Measurements from ENCODE around the gene LRP1-AS. TPM values are rescaled to one million over a fixed set of nuclear protein-coding genes. Genes with fewer than 3 reads are reported as not detected.

Gene LRP1-AS
- total and polyA plus RNA-seq, 3 experiments from 2014 or later, result not detected

DNA sequence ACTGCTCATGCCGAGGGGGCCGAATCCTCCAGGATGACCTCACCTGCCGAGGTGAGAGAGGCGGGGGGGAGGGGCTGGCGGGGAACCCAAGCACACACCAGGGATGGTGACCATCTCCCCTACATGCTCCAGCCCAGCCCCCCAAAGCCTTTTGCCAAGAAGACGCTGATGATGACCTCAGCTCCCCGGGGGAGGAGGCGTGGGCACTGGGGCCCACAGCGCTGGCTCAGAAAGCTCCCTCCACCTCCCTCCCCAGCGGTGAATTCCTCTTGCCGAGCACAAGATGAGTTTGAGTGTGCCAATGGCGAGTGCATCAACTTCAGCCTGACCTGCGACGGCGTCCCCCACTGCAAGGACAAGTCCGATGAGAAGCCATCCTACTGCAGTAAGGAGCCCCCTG lies 45.5 kb upstream of the LRP1-AS start:
- Histone ChIP-seq H3K27ac (ENCODE audit: low read depth, low read length) (no peak overlapping the region), H3K27me3 (ENCODE audit: insufficient read depth, low read length, poor library complexity, severe bottlenecking) (no peaks in the 10 kb centered on the region), H3K36me3 (ENCODE audit: insufficient read depth, low read length) (no peaks in the 10 kb centered on the region), H3K9me3 (ENCODE audit: low read length) (no peaks in the 10 kb centered on the region), H3K4me3 (ENCODE audit: low read length) (no peak overlapping the region), H3K4me1 (ENCODE audit: insufficient read depth, low read length) (no peaks in the 10 kb centered on the region)
- Mint-ChIP-seq H3K27me3 (no peaks in the 10 kb centered on the region), H3K27ac (no peak overlapping the region), H3K4me3 (no peak overlapping the region), H3K36me3 (peaks cover 0 to 5% (median 0%) of the 10 kb centered on the region in 3 donors), H3K4me1 (no peaks in the 10 kb centered on the region), H3K9me3 (no peaks in the 10 kb centered on the region)
- ChIA-PET CTCF (no interaction called here), POLR2A (no interaction called here)
- DNase-seq, result no peak

DNA sequence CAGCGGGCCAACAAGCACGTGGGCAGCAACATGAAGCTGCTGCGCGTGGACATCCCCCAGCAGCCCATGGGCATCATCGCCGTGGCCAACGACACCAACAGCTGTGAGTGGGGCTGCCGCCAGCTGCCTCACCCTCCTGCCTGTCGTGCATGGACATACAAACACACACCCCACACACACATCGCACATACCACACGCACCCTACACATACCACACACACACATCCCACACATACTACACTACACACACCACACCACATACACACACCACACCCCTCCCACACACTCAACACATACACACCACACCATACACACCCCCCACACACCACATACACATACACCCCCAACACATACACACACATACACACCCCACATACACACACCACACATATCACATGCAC lies 44.0 kb upstream of the LRP1-AS start:
- DNase-seq, result no peak
- Mint-ChIP-seq H3K4me3 (no peak overlapping the region), H3K27me3 (no peaks in the 10 kb centered on the region), H3K4me1 (no peaks in the 10 kb centered on the region), H3K36me3 (peaks cover 0 to 3% (median 0%) of the 10 kb centered on the region in 3 donors), H3K27ac (no peak overlapping the region), H3K9me3 (no peaks in the 10 kb centered on the region)
- Histone ChIP-seq H3K27me3 (ENCODE audit: insufficient read depth, low read length, poor library complexity, severe bottlenecking) (no peaks in the 10 kb centered on the region), H3K9me3 (ENCODE audit: low read length) (no peaks in the 10 kb centered on the region), H3K36me3 (ENCODE audit: insufficient read depth, low read length) (no peaks in the 10 kb centered on the region), H3K4me3 (ENCODE audit: low read length) (no peak overlapping the region), H3K27ac (ENCODE audit: low read depth, low read length) (no peak overlapping the region), H3K4me1 (ENCODE audit: insufficient read depth, low read length) (no peaks in the 10 kb centered on the region)
- ChIA-PET CTCF (no interaction called here), POLR2A (no interaction called here)

DNA sequence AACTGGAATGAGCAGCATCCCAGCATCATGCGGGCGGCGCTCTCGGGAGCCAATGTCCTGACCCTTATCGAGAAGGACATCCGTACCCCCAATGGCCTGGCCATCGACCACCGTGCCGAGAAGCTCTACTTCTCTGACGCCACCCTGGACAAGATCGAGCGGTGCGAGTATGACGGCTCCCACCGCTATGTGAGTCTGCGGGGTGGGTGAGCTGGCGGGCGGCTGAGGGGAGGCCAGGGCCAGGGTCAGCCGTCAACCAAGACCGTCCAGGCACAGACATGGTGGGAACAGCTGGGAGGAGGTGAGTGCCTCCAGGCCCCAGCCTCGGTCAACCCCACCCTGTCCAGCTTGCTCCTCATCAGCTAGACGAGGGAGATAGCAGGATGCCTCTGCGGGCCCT lies 43.4 kb upstream of the LRP1-AS start:
- CTCF ChIA-PET, result no interaction called here
- H3K27ac ChIP-seq (ENCODE audit: low read depth, low read length), result no peak overlapping the region
- H3K4me3 Mint-ChIP-seq, result no peak overlapping the region

DNA sequence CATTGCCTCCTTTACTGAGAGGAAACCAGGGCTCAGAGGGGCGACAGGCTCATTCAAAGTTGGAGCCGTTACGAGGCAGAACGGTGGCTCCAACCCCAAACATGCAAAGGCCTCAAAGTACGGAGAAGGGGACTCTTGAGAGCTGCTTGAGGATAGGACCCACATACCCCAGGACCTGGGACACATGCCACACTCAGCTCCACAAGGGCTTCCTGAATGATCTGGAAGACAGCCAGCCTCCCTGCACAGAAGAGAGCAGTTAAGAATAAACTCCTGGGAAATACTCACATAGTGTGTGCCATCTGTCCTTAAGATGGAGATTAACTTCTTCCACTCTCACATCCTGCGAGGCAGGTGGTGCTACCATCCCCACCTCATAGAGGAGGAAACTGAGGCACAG lies 42.6 kb upstream of the LRP1-AS start:
- Histone ChIP-seq H3K4me1 (ENCODE audit: insufficient read depth, low read length) (no peaks in the 10 kb centered on the region), H3K27ac (ENCODE audit: low read depth, low read length) (no peak overlapping the region), H3K36me3 (ENCODE audit: insufficient read depth, low read length) (no peaks in the 10 kb centered on the region), H3K27me3 (ENCODE audit: insufficient read depth, low read length, poor library complexity, severe bottlenecking) (no peaks in the 10 kb centered on the region), H3K4me3 (ENCODE audit: low read length) (no peak overlapping the region), H3K9me3 (ENCODE audit: low read length) (no peaks in the 10 kb centered on the region)
- no peak for DNase-seq
- Mint-ChIP-seq H3K27me3 (no peaks in the 10 kb centered on the region), H3K4me3 (no peak overlapping the region), H3K4me1 (no peaks in the 10 kb centered on the region), H3K27ac (peak overlapping the region in 1 of 8 donors; percentile 74), H3K36me3 (no peaks in the 10 kb centered on the region), H3K9me3 (no peaks in the 10 kb centered on the region)
- CTCF ChIA-PET, result interaction anchor here (0.9 to 12.8 kb wide), 2 partner anchors 50 to 64 kb away, joined by 3 to 173 read pairs; partner anchors contain the start of gene LRP1
- POLR2A ChIA-PET, result no interaction called here

More for the DNA sequence above, 43.4 kb upstream of the LRP1-AS start:
- H3K36me3 ChIP-seq (ENCODE audit: insufficient read depth, low read length), result no peaks in the 10 kb centered on the region
- no peaks in the 10 kb centered on the region for H3K9me3 Mint-ChIP-seq
- H3K36me3 Mint-ChIP-seq, result no peaks in the 10 kb centered on the region
- no peaks in the 10 kb centered on the region for H3K27me3 Mint-ChIP-seq
- no peak overlapping the region for H3K27ac Mint-ChIP-seq
- H3K4me1 Mint-ChIP-seq, result no peaks in the 10 kb centered on the region
- no peaks in the 10 kb centered on the region for H3K4me1 ChIP-seq (ENCODE audit: insufficient read depth, low read length)
- no peaks in the 10 kb centered on the region for H3K9me3 ChIP-seq (ENCODE audit: low read length)
- POLR2A ChIA-PET, result no interaction called here
- no peak for DNase-seq
- H3K27me3 ChIP-seq (ENCODE audit: insufficient read depth, low read length, poor library complexity, severe bottlenecking), result no peaks in the 10 kb centered on the region
- H3K4me3 ChIP-seq (ENCODE audit: low read length), result no peak overlapping the region

DNA sequence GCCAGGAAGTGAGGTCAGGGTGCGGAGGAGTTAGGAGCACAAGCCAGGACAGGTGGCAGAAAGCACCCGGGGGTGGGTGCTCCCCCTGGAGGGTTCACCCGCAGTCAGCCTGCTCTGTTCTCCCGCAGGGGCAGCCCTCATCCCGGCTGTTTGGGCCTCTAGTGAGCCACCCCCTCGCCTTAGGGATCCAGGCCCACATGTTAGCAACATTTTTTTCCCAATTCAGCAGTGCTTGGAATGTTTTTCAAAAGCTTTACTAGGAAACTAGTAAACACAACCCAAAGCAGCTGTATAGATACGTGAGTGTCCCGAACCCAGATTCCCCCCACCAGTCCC lies 40.6 kb upstream of the LRP1-AS start:
- no peak overlapping the region for H3K27ac ChIP-seq (ENCODE audit: low read depth, low read length)
- H3K36me3 ChIP-seq (ENCODE audit: insufficient read depth, low read length), result no peaks in the 10 kb centered on the region
- no peaks in the 10 kb centered on the region for H3K36me3 Mint-ChIP-seq
- H3K27ac Mint-ChIP-seq, result no peak overlapping the region
- H3K27me3 Mint-ChIP-seq, result peaks cover 0 to 2% of the 10 kb centered on the region in 2 donors
- CTCF ChIA-PET, result interaction anchor here (0.9 to 12.8 kb wide), 4 partner anchors 55 to 119 kb away, joined by 3 to 173 read pairs (median 5); partner anchors contain the start of gene LRP1
- H3K4me1 ChIP-seq (ENCODE audit: insufficient read depth, low read length), result no peaks in the 10 kb centered on the region
- no peaks in the 10 kb centered on the region for H3K9me3 ChIP-seq (ENCODE audit: low read length)
- H3K4me3 ChIP-seq (ENCODE audit: low read length), result no peak overlapping the region
- no peaks in the 10 kb centered on the region for H3K27me3 ChIP-seq (ENCODE audit: insufficient read depth, low read length, poor library complexity, severe bottlenecking)
- H3K4me1 Mint-ChIP-seq, result no peaks in the 10 kb centered on the region
- no peak overlapping the region for H3K4me3 Mint-ChIP-seq
- H3K9me3 Mint-ChIP-seq, result no peaks in the 10 kb centered on the region
- DNase-seq, result no peak
- POLR2A ChIA-PET, result no interaction called here

DNA sequence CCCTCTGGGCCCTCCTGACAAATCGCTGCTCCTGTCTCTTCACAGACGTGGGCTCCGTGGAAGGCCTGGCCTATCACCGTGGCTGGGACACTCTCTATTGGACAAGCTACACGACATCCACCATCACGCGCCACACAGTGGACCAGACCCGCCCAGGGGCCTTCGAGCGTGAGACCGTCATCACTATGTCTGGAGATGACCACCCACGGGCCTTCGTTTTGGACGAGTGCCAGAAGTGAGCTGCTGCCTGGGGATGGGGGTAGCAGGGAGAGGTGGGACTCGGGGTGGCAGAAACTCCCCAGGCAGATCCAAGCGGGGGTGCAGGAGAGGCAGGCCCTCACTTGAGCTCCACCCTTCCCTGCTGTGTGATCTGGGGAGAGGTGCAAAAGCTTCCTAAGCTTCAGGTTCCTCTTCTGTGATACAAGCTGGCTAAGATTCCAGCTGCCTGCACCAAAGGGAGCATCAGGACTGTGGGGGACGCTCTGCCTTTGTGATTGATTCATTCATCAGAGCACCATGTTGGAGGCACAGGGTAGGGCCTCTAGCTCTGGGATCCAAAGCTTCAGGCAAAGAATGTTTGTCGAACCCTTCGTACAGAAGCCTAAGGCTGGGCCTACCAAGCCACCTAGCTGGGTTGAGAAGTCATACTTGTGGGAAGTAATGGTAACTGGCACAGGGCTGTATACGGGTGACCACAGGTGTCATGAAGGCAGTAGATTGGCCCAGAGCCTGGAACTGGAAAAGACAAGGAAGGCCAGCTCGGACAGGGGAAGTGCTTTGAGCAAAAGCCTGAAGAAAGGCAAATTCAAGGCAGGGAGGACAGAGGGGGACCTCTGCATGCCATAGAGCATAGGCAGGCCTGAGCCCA lies 40.0 kb upstream of the LRP1-AS start:
- CTCF ChIA-PET, result interaction anchor here (0.8 to 12.8 kb wide), 5 partner anchors 14 to 118 kb away, joined by 3 to 173 read pairs (median 5); partner anchors contain the start of gene LRP1
- H3K36me3 Mint-ChIP-seq, result no peaks in the 10 kb centered on the region
- H3K9me3 Mint-ChIP-seq, result no peaks in the 10 kb centered on the region
- H3K27ac Mint-ChIP-seq, result peak overlapping the region in 1 of 8 donors; percentile 19
- H3K4me1 ChIP-seq (ENCODE audit: insufficient read depth, low read length), result no peaks in the 10 kb centered on the region
- no peaks in the 10 kb centered on the region for H3K4me1 Mint-ChIP-seq
- POLR2A ChIA-PET, result interaction anchor here (0.6 kb wide), 1 partner anchor 614 kb away, joined by 9 read pairs; no protein-coding TSS in a partner anchor
- H3K27me3 Mint-ChIP-seq, result peaks cover 0 to 2% of the 10 kb centered on the region in 2 donors
- H3K27me3 ChIP-seq (ENCODE audit: insufficient read depth, low read length, poor library complexity, severe bottlenecking), result no peaks in the 10 kb centered on the region
- DNase-seq, result no peak
- no peaks in the 10 kb centered on the region for H3K9me3 ChIP-seq (ENCODE audit: low read length)
- H3K27ac ChIP-seq (ENCODE audit: low read depth, low read length), result no peak overlapping the region
- H3K4me3 Mint-ChIP-seq, result no peak overlapping the region
- H3K4me3 ChIP-seq (ENCODE audit: low read length), result no peak overlapping the region
- no peaks in the 10 kb centered on the region for H3K36me3 ChIP-seq (ENCODE audit: insufficient read depth, low read length)

DNA sequence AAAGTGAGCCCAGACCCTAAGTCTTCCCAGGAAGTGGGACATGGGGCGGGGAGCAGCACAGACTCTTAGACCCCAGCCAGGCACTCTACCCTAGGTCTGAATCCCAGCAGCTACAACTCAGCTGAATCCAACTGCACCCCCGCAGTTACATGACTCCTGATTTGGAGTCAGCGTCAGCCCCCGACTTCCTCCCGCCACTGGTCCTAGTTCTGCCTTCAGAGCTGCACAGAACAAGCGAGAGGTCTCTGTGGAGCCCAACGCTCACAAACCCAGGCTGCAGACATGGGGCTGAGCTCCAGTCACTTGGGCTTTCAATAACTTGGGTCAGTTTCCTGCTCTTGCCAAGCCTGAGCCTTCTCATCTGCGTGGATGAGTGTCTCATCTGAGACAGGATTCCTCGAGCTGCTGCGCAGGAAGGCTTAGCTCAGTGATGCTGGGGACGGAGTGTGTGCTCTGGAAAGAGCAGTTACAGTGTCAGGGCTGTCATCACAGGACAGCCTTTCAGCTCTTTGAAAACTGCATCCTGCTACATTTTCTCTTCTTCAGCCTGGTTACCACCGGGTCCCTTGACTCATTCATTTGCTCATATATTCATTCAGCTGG lies 38.6 kb upstream of the LRP1-AS start:
- no peak for DNase-seq
- H3K9me3 ChIP-seq (ENCODE audit: low read length), result no peaks in the 10 kb centered on the region
- no peaks in the 10 kb centered on the region for H3K36me3 ChIP-seq (ENCODE audit: insufficient read depth, low read length)
- ChIA-PET POLR2A (no interaction called here), CTCF (interaction anchor here (1.1 to 12.8 kb wide), 5 partner anchors 28 to 117 kb away, joined by 4 to 173 read pairs (median 5); partner anchors contain the start of gene LRP1)
- H3K4me3 ChIP-seq (ENCODE audit: low read length), result no peak overlapping the region
- Mint-ChIP-seq H3K27ac (no peak overlapping the region), H3K4me1 (no peaks in the 10 kb centered on the region), H3K36me3 (no peaks in the 10 kb centered on the region), H3K27me3 (peaks cover 0 to 2% of the 10 kb centered on the region in 2 donors), H3K4me3 (no peak overlapping the region), H3K9me3 (no peaks in the 10 kb centered on the region)
- no peak overlapping the region for H3K27ac ChIP-seq (ENCODE audit: low read depth, low read length)
- H3K27me3 ChIP-seq (ENCODE audit: insufficient read depth, low read length, poor library complexity, severe bottlenecking), result no peaks in the 10 kb centered on the region
- H3K4me1 ChIP-seq (ENCODE audit: insufficient read depth, low read length), result no peaks in the 10 kb centered on the region

DNA sequence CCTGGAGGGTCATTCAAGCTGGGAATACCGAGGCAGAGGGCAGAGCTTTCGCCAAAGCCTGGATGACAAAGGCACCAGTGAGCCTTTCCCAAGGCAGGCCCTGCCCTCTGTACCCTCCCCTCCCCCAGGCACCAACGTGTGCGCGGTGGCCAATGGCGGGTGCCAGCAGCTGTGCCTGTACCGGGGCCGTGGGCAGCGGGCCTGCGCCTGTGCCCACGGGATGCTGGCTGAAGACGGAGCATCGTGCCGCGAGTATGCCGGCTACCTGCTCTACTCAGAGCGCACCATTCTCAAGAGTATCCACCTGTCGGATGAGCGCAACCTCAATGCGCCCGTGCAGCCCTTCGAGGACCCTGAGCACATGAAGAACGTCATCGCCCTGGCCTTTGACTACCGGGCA lies 38.0 kb upstream of the LRP1-AS start:
- H3K27me3 ChIP-seq (ENCODE audit: insufficient read depth, low read length, poor library complexity, severe bottlenecking), result no peaks in the 10 kb centered on the region
- H3K36me3 ChIP-seq (ENCODE audit: insufficient read depth, low read length), result no peaks in the 10 kb centered on the region
- H3K27ac ChIP-seq (ENCODE audit: low read depth, low read length), result no peak overlapping the region
- no peaks in the 10 kb centered on the region for H3K9me3 ChIP-seq (ENCODE audit: low read length)
- no peak overlapping the region for H3K4me3 Mint-ChIP-seq
- no peaks in the 10 kb centered on the region for H3K4me1 ChIP-seq (ENCODE audit: insufficient read depth, low read length)
- no peak overlapping the region for H3K27ac Mint-ChIP-seq
- POLR2A ChIA-PET, result no interaction called here
- no peak for DNase-seq
- no peaks in the 10 kb centered on the region for H3K9me3 Mint-ChIP-seq
- no peaks in the 10 kb centered on the region for H3K36me3 Mint-ChIP-seq
- H3K4me1 Mint-ChIP-seq, result no peaks in the 10 kb centered on the region
- H3K4me3 ChIP-seq (ENCODE audit: low read length), result no peak overlapping the region
- peaks cover 0 to 2% of the 10 kb centered on the region in 2 donors for H3K27me3 Mint-ChIP-seq
- CTCF ChIA-PET, result interaction anchor here (1.1 to 12.8 kb wide), 3 partner anchors 29 to 73 kb away, joined by 4 to 173 read pairs (median 9); partner anchors contain the start of gene LRP1

All from CD8-positive, alpha-beta memory T cell (primary cell).